ENCODE results near the gene MT1H.
A peak's percentile ranks its signal among the peaks of the same experiment; 100 is the strongest.
"Not testable (repeated sequence)": the region's sequence is repeated elsewhere in the genome, so short reads cannot be mapped to it uniquely, and the experiment has no call there.

The MT1H gene

GRCh38 chr16:56665286-56666261 is 4.0 kb upstream of the MT1H start:
- not testable (repeated sequence) for DNase-seq

GRCh38 chr16:56667581-56668571 is 1.7 kb upstream of the MT1H start, which contains the start of gene MT1G:
Gene MT1G, minus strand, starts transcription at chr16:56668065. Its CDS starts 72 bp downstream, at chr16:56667993.
- peak; percentile 81 for DNase-seq

- DNase-seq, result no peak
Observed at GRCh38 chr16:56669840-56670619, 416 bp downstream of the MT1H start.

- no peak for DNase-seq
Observed at GRCh38 chr16:56670620-56670934, 963 bp downstream of the MT1H start.

GRCh38 chr16:56671691-56672090 is 2.1 kb downstream of the MT1H start:
- DNase-seq, result not testable (repeated sequence)

GRCh38 chr16:56672171-56672570 is 2.6 kb downstream of the MT1H start:
- not testable (repeated sequence) for DNase-seq

GRCh38 chr16:56672761-56673536 is 3.3 kb downstream of the MT1H start:
- DNase-seq, result no peak

GRCh38 chr16:56673921-56674320 is 4.3 kb downstream of the MT1H start:
- peak; percentile 75 for DNase-seq

- DNase-seq, result not testable (repeated sequence)
Observed at GRCh38 chr16:56674570-56674969, 5.0 kb downstream of the MT1H start.

GRCh38 chr16:56675685-56676210 is 6.1 kb downstream of the MT1H start:
- peak; percentile 26 for DNase-seq

GRCh38 chr16:56677474-56677873 is 7.9 kb downstream of the MT1H start:
- no peak for DNase-seq

GRCh38 chr16:56679078-56679730 is 9.6 kb downstream of the MT1H start:
- no peak for DNase-seq

- no peak for DNase-seq
Observed at GRCh38 chr16:56679818-56680217, 10.2 kb downstream of the MT1H start.

GRCh38 chr16:56681939-56682702 is 12.5 kb downstream of the MT1H start, which contains the start of gene MT1X:
Gene MT1X, plus strand, starts transcription at chr16:56682470. Its CDS starts 71 bp downstream, at chr16:56682541.
- peak; percentile 96 for DNase-seq

GRCh38 chr16:56682703-56683397 is 13.2 kb downstream of the MT1H start:
- no peak for DNase-seq

- DNase-seq, result no peak
Observed at GRCh38 chr16:56683424-56684172, 14.0 kb downstream of the MT1H start.

GRCh38 chr16:56684256-56684925 is 14.8 kb downstream of the MT1H start:
- no peak for DNase-seq

All from hematopoietic multipotent progenitor cell treated with erythropoietin and hydrocortisone succinate and interleukin-3 and kit ligand, for 4 days (in vitro differentiated cells).